ENCODE data around the gene ACBD6.

Gene ACBD6

DNA sequence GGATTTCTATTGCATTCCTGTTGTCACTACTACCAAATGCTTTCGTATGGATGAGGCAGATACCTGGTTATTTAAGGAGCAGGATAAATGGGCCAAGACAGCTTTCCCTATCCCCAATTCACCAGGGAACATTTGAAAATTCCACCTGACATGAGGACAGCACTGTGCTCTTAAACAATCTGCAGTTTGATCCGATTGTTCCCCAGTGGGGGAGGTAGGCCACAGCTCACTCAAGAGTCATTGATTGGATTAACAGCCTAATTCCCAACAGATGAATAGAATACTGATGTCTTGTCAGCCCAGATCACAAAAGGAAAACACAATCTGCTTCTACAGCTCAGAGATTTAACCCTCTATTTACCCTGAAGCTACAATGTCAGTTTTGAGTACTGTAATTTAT, 148.4 kb downstream of the ACBD6 start:
- Histone ChIP-seq H3K9me3 (ENCODE audit: control insufficient read depth, insufficient read depth, low read length) (no peaks in the 10 kb centered on the region), H3K4me3 (ENCODE audit: low read depth, low read length) (no peak overlapping the region), H3K4me1 (ENCODE audit: control insufficient read depth, insufficient read depth, low read length) (peaks cover 6% of the 10 kb centered on the region), H3K36me3 (ENCODE audit: control insufficient read depth, insufficient read depth, low read length) (no peaks in the 10 kb centered on the region), H3K9ac (ENCODE audit: low read depth, low read length) (no peak overlapping the region), H3K27me3 (ENCODE audit: control insufficient read depth, insufficient read depth, low read length) (no peaks in the 10 kb centered on the region)

DNA sequence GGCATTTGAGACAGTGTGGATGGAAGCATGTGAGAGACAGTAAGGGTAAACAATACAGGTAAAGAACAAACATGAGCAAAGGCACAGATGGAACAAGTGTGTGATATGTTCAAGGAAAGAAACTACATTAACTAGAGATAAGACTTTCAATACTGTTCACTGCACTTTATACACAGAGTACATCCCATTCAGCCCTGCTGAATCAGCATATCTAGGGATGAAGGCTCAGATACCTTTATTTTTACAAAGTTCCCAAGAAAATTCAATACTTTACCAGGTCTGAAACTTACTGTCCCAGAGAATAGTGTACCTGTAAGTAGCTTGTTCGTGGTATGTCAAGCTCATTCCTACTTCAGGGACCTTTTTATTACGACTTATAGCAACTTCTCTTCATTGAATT, 149.8 kb downstream of the ACBD6 start:
- Histone ChIP-seq H3K4me1 (ENCODE audit: control insufficient read depth, insufficient read depth, low read length) (peaks cover 6% of the 10 kb centered on the region), H3K36me3 (ENCODE audit: control insufficient read depth, insufficient read depth, low read length) (no peaks in the 10 kb centered on the region), H3K27me3 (ENCODE audit: control insufficient read depth, insufficient read depth, low read length) (no peaks in the 10 kb centered on the region), H3K9ac (ENCODE audit: low read depth, low read length) (no peak overlapping the region), H3K4me3 (ENCODE audit: low read depth, low read length) (no peak overlapping the region), H3K9me3 (ENCODE audit: control insufficient read depth, insufficient read depth, low read length) (no peaks in the 10 kb centered on the region)

DNA sequence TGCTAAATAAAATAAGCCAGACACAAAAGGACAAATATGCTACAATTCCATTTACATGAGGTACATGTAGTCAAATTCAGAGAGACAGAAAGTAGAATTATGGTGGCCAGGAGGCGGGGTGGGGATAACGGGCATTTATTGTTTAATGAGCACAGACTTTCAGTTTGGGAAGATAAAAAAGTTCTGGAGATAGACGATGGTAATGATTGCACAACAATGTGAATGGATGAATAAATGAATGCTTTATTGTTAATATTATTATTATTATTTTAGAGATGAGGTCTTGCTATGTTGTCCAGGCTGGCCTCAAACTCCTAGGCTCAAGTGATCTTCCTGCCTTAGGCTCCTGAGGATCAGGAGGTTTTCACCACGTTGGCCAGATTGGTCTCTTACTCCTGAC, 150.4 kb downstream of the ACBD6 start:
- H3K27me3 ChIP-seq (ENCODE audit: control insufficient read depth, insufficient read depth, low read length), result no peaks in the 10 kb centered on the region
- H3K9me3 ChIP-seq (ENCODE audit: control insufficient read depth, insufficient read depth, low read length), result no peaks in the 10 kb centered on the region
- H3K4me1 ChIP-seq (ENCODE audit: control insufficient read depth, insufficient read depth, low read length), result peaks cover 6% of the 10 kb centered on the region
- H3K4me3 ChIP-seq (ENCODE audit: low read depth, low read length), result no peak overlapping the region
- no peak overlapping the region for H3K9ac ChIP-seq (ENCODE audit: low read depth, low read length)
- no peaks in the 10 kb centered on the region for H3K36me3 ChIP-seq (ENCODE audit: control insufficient read depth, insufficient read depth, low read length)

DNA sequence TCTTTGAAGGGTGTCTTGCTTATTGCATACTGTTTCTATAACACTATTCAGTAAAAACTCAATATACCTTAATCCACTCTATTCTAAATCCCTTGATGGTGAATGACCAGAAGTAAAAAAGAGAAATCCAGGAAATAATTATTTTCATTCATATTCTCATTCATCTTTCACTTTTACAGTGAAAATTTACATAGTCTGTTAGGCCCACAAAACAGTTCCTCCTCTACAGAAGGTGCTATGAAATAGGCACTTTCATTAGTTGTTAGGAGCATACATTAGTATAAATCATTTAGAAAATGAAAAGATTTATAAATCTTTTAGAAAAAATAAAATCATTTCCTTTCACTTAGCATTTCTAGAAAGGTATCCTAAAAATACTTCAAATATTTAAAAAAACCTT, 157.2 kb downstream of the ACBD6 start:
- Histone ChIP-seq H3K27me3 (ENCODE audit: control insufficient read depth, insufficient read depth, low read length) (no peaks in the 10 kb centered on the region), H3K36me3 (ENCODE audit: control insufficient read depth, insufficient read depth, low read length) (no peaks in the 10 kb centered on the region), H3K9ac (ENCODE audit: low read depth, low read length) (no peak overlapping the region), H3K4me1 (ENCODE audit: control insufficient read depth, insufficient read depth, low read length) (no peaks in the 10 kb centered on the region), H3K4me3 (ENCODE audit: low read depth, low read length) (no peak overlapping the region), H3K9me3 (ENCODE audit: control insufficient read depth, insufficient read depth, low read length) (no peaks in the 10 kb centered on the region)

DNA sequence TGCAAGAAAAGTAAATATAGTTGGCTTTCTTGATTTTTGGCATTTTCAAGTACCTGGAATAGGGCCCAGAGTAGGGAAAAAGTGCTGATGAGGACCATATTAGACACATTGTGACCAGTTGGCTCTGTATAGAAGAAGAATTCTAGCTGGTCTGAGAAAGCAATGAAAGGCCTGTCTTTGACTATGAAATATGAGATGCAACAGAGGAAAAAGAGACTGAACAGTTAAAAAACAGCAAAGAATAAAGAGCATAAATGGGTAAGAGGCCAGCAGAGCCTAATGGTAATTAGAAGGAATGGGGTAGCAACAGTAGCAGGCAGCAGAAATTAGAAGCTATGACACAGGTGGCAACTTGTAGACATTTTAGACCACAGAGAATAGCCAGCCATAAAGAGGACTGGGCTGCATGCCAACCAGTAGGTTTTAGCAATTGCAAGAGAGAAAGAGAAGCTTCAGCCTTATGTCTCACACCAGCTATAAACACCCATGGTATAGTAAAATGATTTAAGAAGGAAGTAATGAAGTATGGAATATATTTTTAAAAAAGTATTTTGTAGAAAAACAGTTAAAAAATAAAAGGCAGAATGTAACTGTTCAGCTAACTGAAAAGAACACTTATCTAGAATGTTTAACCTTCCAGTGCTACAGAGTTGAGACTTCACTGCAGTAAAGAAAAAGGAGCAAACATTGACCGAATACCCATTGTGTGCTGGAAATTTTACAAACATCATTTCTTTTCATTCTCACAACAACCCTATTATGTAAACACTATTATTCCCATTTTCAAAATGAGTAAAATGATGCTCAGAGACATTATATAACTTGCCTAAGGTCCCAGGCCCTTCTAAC, 158.2 kb downstream of the ACBD6 start:
- Histone ChIP-seq H3K9ac (ENCODE audit: low read depth, low read length) (no peak overlapping the region), H3K9me3 (ENCODE audit: control insufficient read depth, insufficient read depth, low read length) (no peaks in the 10 kb centered on the region), H3K36me3 (ENCODE audit: control insufficient read depth, insufficient read depth, low read length) (no peaks in the 10 kb centered on the region), H3K4me1 (ENCODE audit: control insufficient read depth, insufficient read depth, low read length) (no peaks in the 10 kb centered on the region), H3K27me3 (ENCODE audit: control insufficient read depth, insufficient read depth, low read length) (no peaks in the 10 kb centered on the region), H3K4me3 (ENCODE audit: low read depth, low read length) (no peak overlapping the region)

DNA sequence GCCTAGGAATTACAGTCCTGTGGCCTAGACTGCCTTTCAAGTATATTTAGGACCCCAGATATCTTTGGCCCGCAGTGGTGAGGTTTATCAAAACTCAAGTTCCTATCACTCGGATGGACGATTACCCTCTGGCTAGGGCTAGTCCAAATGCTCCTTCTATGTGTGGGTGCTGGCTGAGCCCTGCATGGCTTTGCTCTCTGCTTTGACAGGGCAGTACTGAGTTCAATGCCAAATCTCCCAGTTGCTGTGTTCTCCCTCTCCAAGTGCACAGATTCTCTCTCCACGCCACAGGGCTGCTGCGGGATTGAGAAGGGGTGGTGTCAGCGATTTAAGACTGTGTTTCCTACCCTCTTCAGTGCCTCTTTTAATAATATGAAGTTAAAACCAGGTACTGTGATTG, 175.3 kb downstream of the ACBD6 start:
- Histone ChIP-seq H3K27me3 (ENCODE audit: control insufficient read depth, insufficient read depth, low read length) (no peaks in the 10 kb centered on the region), H3K9ac (ENCODE audit: low read depth, low read length) (no peak overlapping the region), H3K4me1 (ENCODE audit: control insufficient read depth, insufficient read depth, low read length) (no peaks in the 10 kb centered on the region), H3K36me3 (ENCODE audit: control insufficient read depth, insufficient read depth, low read length) (no peaks in the 10 kb centered on the region), H3K4me3 (ENCODE audit: low read depth, low read length) (no peak overlapping the region), H3K9me3 (ENCODE audit: control insufficient read depth, insufficient read depth, low read length) (no peaks in the 10 kb centered on the region)

DNA sequence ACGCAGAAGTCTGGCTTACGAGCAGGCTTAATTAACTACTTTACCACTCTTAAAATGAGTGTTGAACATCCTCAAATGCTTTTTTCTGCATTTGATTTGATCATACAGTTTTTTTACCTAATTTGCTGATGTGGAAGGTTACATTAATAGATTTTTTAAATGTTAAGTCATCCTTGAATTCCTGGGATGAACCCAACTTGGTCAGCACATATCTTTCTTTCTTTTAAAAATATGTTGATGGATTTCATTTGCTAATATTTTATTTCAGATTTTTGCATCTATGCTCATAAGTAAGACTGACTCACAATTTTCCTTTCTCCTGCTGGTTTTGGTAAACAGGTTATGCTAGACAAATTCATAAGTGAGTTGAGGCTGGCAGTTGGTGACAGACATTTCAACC, 189.5 kb downstream of the ACBD6 start:
- Histone ChIP-seq H3K36me3 (ENCODE audit: control insufficient read depth, insufficient read depth, low read length) (no peaks in the 10 kb centered on the region), H3K4me3 (ENCODE audit: low read depth, low read length) (no peak overlapping the region), H3K9ac (ENCODE audit: low read depth, low read length) (no peak overlapping the region), H3K27me3 (ENCODE audit: control insufficient read depth, insufficient read depth, low read length) (no peaks in the 10 kb centered on the region), H3K9me3 (ENCODE audit: control insufficient read depth, insufficient read depth, low read length) (no peaks in the 10 kb centered on the region), H3K4me1 (ENCODE audit: control insufficient read depth, insufficient read depth, low read length) (no peaks in the 10 kb centered on the region)

DNA sequence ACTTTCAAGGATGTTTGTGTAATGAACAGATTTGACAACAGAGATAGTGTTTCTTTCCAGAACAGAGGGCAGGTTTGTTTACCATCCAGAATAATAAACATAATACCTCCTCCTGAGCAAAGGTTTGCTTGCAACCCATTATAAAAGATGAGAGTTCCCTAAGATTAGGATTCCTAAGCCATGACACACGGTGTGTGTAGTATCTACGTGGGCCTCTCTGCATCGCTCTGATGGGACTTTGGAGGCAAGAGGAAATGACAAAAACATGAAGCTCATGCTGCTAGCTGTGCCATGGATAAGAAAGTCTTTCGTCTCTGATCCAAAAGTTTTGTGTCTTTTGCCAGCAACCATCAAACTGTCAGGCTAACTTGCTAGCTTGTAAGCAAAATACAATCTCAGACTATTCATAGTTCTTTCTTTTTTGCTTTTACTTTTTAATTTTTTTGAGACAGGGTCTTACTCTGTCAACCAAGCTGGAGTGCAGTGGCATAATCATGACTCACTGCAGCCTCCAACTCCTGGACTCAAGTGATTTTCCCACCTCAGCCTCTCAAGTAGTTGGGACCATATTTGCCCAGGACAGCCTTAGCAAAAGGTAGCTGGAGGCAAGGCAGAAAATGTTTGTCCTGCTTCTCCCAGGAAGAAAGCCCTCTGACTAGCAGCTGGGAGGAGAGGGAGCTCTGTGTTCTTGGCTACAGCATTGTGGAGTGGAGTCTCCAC, 191.2 kb downstream of the ACBD6 start:
- no peaks in the 10 kb centered on the region for H3K36me3 ChIP-seq (ENCODE audit: control insufficient read depth, insufficient read depth, low read length)
- no peaks in the 10 kb centered on the region for H3K27me3 ChIP-seq (ENCODE audit: control insufficient read depth, insufficient read depth, low read length)
- H3K4me1 ChIP-seq (ENCODE audit: control insufficient read depth, insufficient read depth, low read length), result no peaks in the 10 kb centered on the region
- no peak overlapping the region for H3K9ac ChIP-seq (ENCODE audit: low read depth, low read length)
- no peaks in the 10 kb centered on the region for H3K9me3 ChIP-seq (ENCODE audit: control insufficient read depth, insufficient read depth, low read length)
- H3K4me3 ChIP-seq (ENCODE audit: low read depth, low read length), result no peak overlapping the region

DNA sequence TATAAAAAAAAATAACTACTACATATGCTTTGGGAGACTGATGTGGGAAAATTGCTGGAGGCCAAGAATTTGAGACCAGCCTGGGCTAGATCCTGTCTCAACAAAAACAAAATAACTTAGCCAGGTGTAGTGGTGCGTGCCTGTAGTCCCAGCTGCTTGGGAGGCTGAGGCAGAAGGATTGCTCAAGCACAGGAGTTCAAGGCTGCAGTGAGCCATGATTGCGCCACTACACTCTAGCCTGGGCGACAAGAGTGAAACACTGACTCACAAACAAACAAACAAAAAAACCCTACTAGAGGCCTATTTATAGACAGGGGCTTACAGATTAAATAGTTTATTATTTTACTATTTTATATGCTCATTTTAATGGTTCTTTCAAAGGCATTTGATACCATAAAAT, 192.3 kb downstream of the ACBD6 start:
- no peaks in the 10 kb centered on the region for H3K36me3 ChIP-seq (ENCODE audit: control insufficient read depth, insufficient read depth, low read length)
- no peaks in the 10 kb centered on the region for H3K27me3 ChIP-seq (ENCODE audit: control insufficient read depth, insufficient read depth, low read length)
- H3K4me1 ChIP-seq (ENCODE audit: control insufficient read depth, insufficient read depth, low read length), result no peaks in the 10 kb centered on the region
- no peaks in the 10 kb centered on the region for H3K9me3 ChIP-seq (ENCODE audit: control insufficient read depth, insufficient read depth, low read length)
- no peak overlapping the region for H3K9ac ChIP-seq (ENCODE audit: low read depth, low read length)
- no peak overlapping the region for H3K4me3 ChIP-seq (ENCODE audit: low read depth, low read length)

DNA sequence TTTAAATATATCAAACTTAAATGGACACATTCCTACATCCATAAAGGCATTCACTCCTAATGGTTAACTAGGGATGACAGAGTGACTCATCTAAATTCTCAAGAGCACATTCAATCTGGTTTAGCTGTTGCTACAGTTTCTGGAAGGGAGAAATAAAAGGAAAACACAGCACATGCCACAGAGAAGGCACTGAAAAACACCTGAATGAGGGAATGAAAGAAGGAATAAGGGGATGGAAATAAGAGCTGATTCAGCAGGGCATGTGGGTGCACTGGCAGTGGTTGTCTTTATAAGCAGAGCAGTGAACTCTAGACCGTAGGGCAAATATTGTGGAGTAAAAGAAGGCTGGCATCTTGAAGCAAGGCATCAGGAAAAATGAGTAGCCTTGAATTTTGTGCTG, 193.0 kb downstream of the ACBD6 start:
- H3K4me3 ChIP-seq (ENCODE audit: low read depth, low read length), result no peak overlapping the region
- no peaks in the 10 kb centered on the region for H3K36me3 ChIP-seq (ENCODE audit: control insufficient read depth, insufficient read depth, low read length)
- H3K27me3 ChIP-seq (ENCODE audit: control insufficient read depth, insufficient read depth, low read length), result no peaks in the 10 kb centered on the region
- no peaks in the 10 kb centered on the region for H3K9me3 ChIP-seq (ENCODE audit: control insufficient read depth, insufficient read depth, low read length)
- no peaks in the 10 kb centered on the region for H3K4me1 ChIP-seq (ENCODE audit: control insufficient read depth, insufficient read depth, low read length)
- H3K9ac ChIP-seq (ENCODE audit: low read depth, low read length), result no peak overlapping the region

DNA sequence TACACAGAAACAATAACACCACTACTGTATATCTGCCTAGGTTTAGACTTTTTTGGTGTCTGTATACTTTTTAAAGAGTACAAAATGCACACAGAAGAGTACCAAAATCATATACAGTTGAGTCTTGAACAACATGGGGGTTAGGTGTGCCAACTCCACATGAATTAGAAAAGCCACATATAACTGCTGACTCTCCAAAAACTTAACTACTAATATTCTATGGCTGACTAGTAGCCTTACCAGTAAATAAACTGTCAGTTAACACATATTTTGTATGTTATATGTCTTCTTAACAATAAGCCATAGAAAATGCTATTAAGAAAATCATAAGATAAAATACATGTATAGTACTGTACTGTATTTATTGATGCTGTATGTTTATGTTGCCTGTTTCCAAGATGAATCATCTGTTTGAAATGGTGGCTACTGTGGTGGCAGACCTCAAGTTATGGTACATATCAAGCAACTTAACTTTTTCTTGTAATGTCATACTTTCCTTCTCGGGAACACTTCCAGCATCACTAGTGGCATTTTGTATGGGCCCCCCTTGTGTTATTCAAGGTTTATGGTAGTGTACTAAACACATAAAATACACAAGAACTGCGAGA, 201.1 kb downstream of the ACBD6 start:
- no peak overlapping the region for H3K4me3 ChIP-seq (ENCODE audit: low read depth, low read length)
- H3K36me3 ChIP-seq (ENCODE audit: control insufficient read depth, insufficient read depth, low read length), result no peaks in the 10 kb centered on the region
- no peak overlapping the region for H3K9ac ChIP-seq (ENCODE audit: low read depth, low read length)
- no peaks in the 10 kb centered on the region for H3K4me1 ChIP-seq (ENCODE audit: control insufficient read depth, insufficient read depth, low read length)
- no peaks in the 10 kb centered on the region for H3K9me3 ChIP-seq (ENCODE audit: control insufficient read depth, insufficient read depth, low read length)
- H3K27me3 ChIP-seq (ENCODE audit: control insufficient read depth, insufficient read depth, low read length), result no peaks in the 10 kb centered on the region
